T-helper 17 cell (primary cell): ENCODE measurements around the gene TNFSF13B. TPM values are rescaled to one million over a fixed set of nuclear protein-coding genes. Genes with fewer than 3 reads are reported as not detected.
"Not testable (repeated sequence)": the region's sequence is repeated elsewhere in the genome, so short reads cannot be mapped to it uniquely, and the experiment has no call there.

ENCODE experiments used
- ATAC-seq: fragments of 150-1000 bp; cut with Tn5 transposase; 2 replicates; pipeline ENCODE4 v1.10.0; 2021; ENCODE audit warnings: mild to moderate bottlenecking, moderate library complexity
- DNase-seq, 3 donors: peaks; one replicate each; pipeline versions ENCODE4 v3.0.0 to v3.0.0-alpha.2; 2020 to 2021
- H3K9me3 ChIP-seq: one replicate; pipeline ENCODE4 v1.7.0; 2013; ENCODE audit warnings: low read length, mild to moderate bottlenecking; ENCODE audit not compliant: control insufficient read depth, poor library complexity, severe bottlenecking
- H3K27ac Mint-ChIP-seq: one replicate; pipeline ENCODE4 v1.8.0; 2022; ENCODE audit warnings: mild to moderate bottlenecking, moderate library complexity, mixed read lengths
- H3K27me3 Mint-ChIP-seq: one replicate; pipeline ENCODE4 v1.8.0; 2022; ENCODE audit warnings: mixed read lengths
- H3K36me3 Mint-ChIP-seq: one replicate; pipeline ENCODE4 v1.8.0; 2022; ENCODE audit warnings: low read depth, mixed read lengths
- H3K4me1 Mint-ChIP-seq: one replicate; pipeline ENCODE4 v1.8.0; 2022; ENCODE audit warnings: mild to moderate bottlenecking, mixed read lengths
- H3K4me3 Mint-ChIP-seq: one replicate; pipeline ENCODE4 v1.8.0; 2022; ENCODE audit warnings: mild to moderate bottlenecking, moderate library complexity, mixed read lengths
- total RNA-seq, 4 donors: library from RNA in 2 of 4; stranded (reverse) in 2 of 4; gene quantifications; one replicate each; pipeline ENCODE4 v1.2.3 and lab custom pipeline; 2022 to 2026

Gene TNFSF13B
- total RNA-seq, 2 donors from 2014 or later = 9.7 to 10.3 TPM

- no peak overlapping the region for H3K4me3 Mint-ChIP-seq
- H3K27ac Mint-ChIP-seq = peak overlapping the region; percentile 22
- peaks cover 5% of the 10 kb centered on the region for H3K9me3 ChIP-seq
- H3K4me1 Mint-ChIP-seq = peaks cover 10% of the 10 kb centered on the region
- ATAC-seq (no peak), DNase-seq (no peak)
- H3K27me3 Mint-ChIP-seq = no peaks in the 10 kb centered on the region
- no peaks in the 10 kb centered on the region for H3K36me3 Mint-ChIP-seq
Observed at GRCh38 chr13:108304170-108305016, 34.9 kb downstream of the TNFSF13B start.

- ATAC-seq = no peak
- Mint-ChIP-seq H3K4me1 (peaks cover 10% of the 10 kb centered on the region), H3K36me3 (no peaks in the 10 kb centered on the region), H3K27me3 (no peaks in the 10 kb centered on the region), H3K27ac (peak overlapping the region; percentile 81), H3K4me3 (no peak overlapping the region)
- peaks cover 5% of the 10 kb centered on the region for H3K9me3 ChIP-seq
- DNase-seq = no peak
Observed at GRCh38 chr13:108305655-108306054, 36.1 kb downstream of the TNFSF13B start.

- Mint-ChIP-seq H3K36me3 (no peaks in the 10 kb centered on the region), H3K4me1 (peaks cover 10% of the 10 kb centered on the region), H3K27me3 (no peaks in the 10 kb centered on the region), H3K4me3 (no peak overlapping the region), H3K27ac (peak overlapping the region; percentile 81)
- peak; percentile 87 for ATAC-seq
- no peak for DNase-seq
- peaks cover 5% of the 10 kb centered on the region for H3K9me3 ChIP-seq
Observed at GRCh38 chr13:108306860-108307259, 37.3 kb downstream of the TNFSF13B start.

GRCh38 chr13:108311596-108311995, 42.1 kb downstream of the TNFSF13B start:
- H3K27me3 Mint-ChIP-seq, DNase-seq, H3K36me3 Mint-ChIP-seq, H3K4me3 Mint-ChIP-seq, H3K4me1 Mint-ChIP-seq, ATAC-seq, H3K9me3 ChIP-seq, H3K27ac Mint-ChIP-seq: not testable (repeated sequence)

- no peak overlapping the region for H3K27ac Mint-ChIP-seq
- no peak overlapping the region for H3K4me3 Mint-ChIP-seq
- H3K27me3 Mint-ChIP-seq = no peaks in the 10 kb centered on the region
- no peak for DNase-seq
- H3K9me3 ChIP-seq = peaks cover 5% of the 10 kb centered on the region
- no peak for ATAC-seq
- peaks cover 5% of the 10 kb centered on the region for H3K4me1 Mint-ChIP-seq
- H3K36me3 Mint-ChIP-seq = no peaks in the 10 kb centered on the region
Observed at GRCh38 chr13:108313382-108313781, 43.9 kb downstream of the TNFSF13B start.

- no peak overlapping the region for H3K4me3 Mint-ChIP-seq
- DNase-seq = no peak
- peaks cover 3% of the 10 kb centered on the region for H3K36me3 Mint-ChIP-seq
- H3K27me3 Mint-ChIP-seq = peaks cover 4% of the 10 kb centered on the region
- peak overlapping the region; percentile 2 for H3K27ac Mint-ChIP-seq
- H3K4me1 Mint-ChIP-seq = peaks cover 10% of the 10 kb centered on the region
- no peaks in the 10 kb centered on the region for H3K9me3 ChIP-seq
- ATAC-seq = no peak
Observed at GRCh38 chr13:108315273-108315672, 45.8 kb downstream of the TNFSF13B start.

- H3K9me3 ChIP-seq = no peaks in the 10 kb centered on the region
- DNase-seq (no peak), ATAC-seq (no peak)
- Mint-ChIP-seq H3K4me3 (no peak overlapping the region), H3K36me3 (peaks cover 3% of the 10 kb centered on the region), H3K4me1 (peaks cover 10% of the 10 kb centered on the region), H3K27me3 (peaks cover 4% of the 10 kb centered on the region), H3K27ac (peak overlapping the region; percentile 2)
Observed at GRCh38 chr13:108315991-108316390, 46.5 kb downstream of the TNFSF13B start.

- no peak for DNase-seq
- Mint-ChIP-seq H3K27me3 (peaks cover 4% of the 10 kb centered on the region), H3K4me1 (peaks cover 10% of the 10 kb centered on the region), H3K4me3 (no peak overlapping the region), H3K36me3 (peaks cover 3% of the 10 kb centered on the region), H3K27ac (peak overlapping the region; percentile 2)
- no peaks in the 10 kb centered on the region for H3K9me3 ChIP-seq
- ATAC-seq = no peak
Observed at GRCh38 chr13:108316413-108316812, 46.9 kb downstream of the TNFSF13B start.

GRCh38 chr13:108322206-108322824, 52.8 kb downstream of the TNFSF13B start:
- ATAC-seq (peak; percentile 94), DNase-seq (no peak)
- H3K4me3 Mint-ChIP-seq = peak overlapping the region; percentile 39
- peaks cover 31% of the 10 kb centered on the region for H3K4me1 Mint-ChIP-seq
- no peaks in the 10 kb centered on the region for H3K9me3 ChIP-seq
- H3K36me3 Mint-ChIP-seq = peaks cover 5% of the 10 kb centered on the region
- H3K27me3 Mint-ChIP-seq = peaks cover 18% of the 10 kb centered on the region
- peak overlapping the region; percentile 68 for H3K27ac Mint-ChIP-seq

GRCh38 chr13:108323031-108323430, 53.5 kb downstream of the TNFSF13B start:
- Mint-ChIP-seq H3K4me3 (no peak overlapping the region), H3K36me3 (peaks cover 5% of the 10 kb centered on the region), H3K4me1 (peaks cover 31% of the 10 kb centered on the region), H3K27me3 (peaks cover 20% of the 10 kb centered on the region), H3K27ac (peak overlapping the region; percentile 68)
- ATAC-seq (no peak), DNase-seq (no peak)
- no peaks in the 10 kb centered on the region for H3K9me3 ChIP-seq

GRCh38 chr13:108325863-108326262, 56.3 kb downstream of the TNFSF13B start:
- Mint-ChIP-seq H3K4me3 (peak overlapping the region; percentile 41), H3K36me3 (peaks cover 2% of the 10 kb centered on the region), H3K27ac (peak overlapping the region; percentile 24), H3K27me3 (peaks cover 23% of the 10 kb centered on the region), H3K4me1 (peaks cover 27% of the 10 kb centered on the region)
- no peaks in the 10 kb centered on the region for H3K9me3 ChIP-seq
- ATAC-seq = no peak
- DNase-seq = no peak

- DNase-seq = no peak
- ATAC-seq = peak; percentile 60
- Mint-ChIP-seq H3K4me1 (peaks cover 27% of the 10 kb centered on the region), H3K27ac (no peak overlapping the region), H3K27me3 (peaks cover 23% of the 10 kb centered on the region), H3K36me3 (peaks cover 2% of the 10 kb centered on the region), H3K4me3 (no peak overlapping the region)
- no peaks in the 10 kb centered on the region for H3K9me3 ChIP-seq
Observed at GRCh38 chr13:108326309-108326708, 56.8 kb downstream of the TNFSF13B start.

GRCh38 chr13:108328848-108329247, 59.3 kb downstream of the TNFSF13B start:
- DNase-seq = no peak

More at GRCh38 chr13:108328848-108329247, 59.3 kb downstream of the TNFSF13B start:
- H3K27me3 Mint-ChIP-seq = peaks cover 9% of the 10 kb centered on the region
- peaks cover 17% of the 10 kb centered on the region for H3K4me1 Mint-ChIP-seq
- H3K4me3 Mint-ChIP-seq = no peak overlapping the region
- peaks cover 2% of the 10 kb centered on the region for H3K36me3 Mint-ChIP-seq
- H3K27ac Mint-ChIP-seq = no peak overlapping the region
- no peaks in the 10 kb centered on the region for H3K9me3 ChIP-seq
- no peak for ATAC-seq
